PC-3 (cell line): ENCODE data around the gene CDK14.

Experiments
- CTCF ChIP-seq: fragments of 300-600 bp; sonication (generic); conservative IDR thresholded peaks from 2 replicates; pipeline ENCODE4 v1.5.1; 2017; ENCODE audit warnings: antibody characterized with exemption, low read depth, mild to moderate bottlenecking, low read length
- EZH2 ChIP-seq: fragments of 300-600 bp; sonication (generic); IDR thresholded peaks from one replicate; pipeline ENCODE4 v1.6.1; 2017; ENCODE audit warnings: antibody characterized with exemption, mild to moderate bottlenecking, low read length; ENCODE audit not compliant: unreplicated experiment
- EZH2phosphoT487 ChIP-seq: fragments of 300-600 bp; sonication (generic); IDR thresholded peaks from 2 replicates; pipeline ENCODE4 v1.6.1; 2018; ENCODE audit warnings: mild to moderate bottlenecking, antibody characterized with exemption, low read length, borderline replicate concordance

GRCh38 chr7:91185771-91186170 is 589.6 kb downstream of the CDK14 start:
- TF ChIP-seq EZH2 (no peak), CTCF (no peak), EZH2phosphoT487 (no peak)
